ENCODE results near the gene GRIK3. TPM values are rescaled to one million over a fixed set of nuclear protein-coding genes. Genes with fewer than 3 reads are reported as not detected.

GRIK3 gene
- total RNA-seq, 1 experiment from 2014 or later = 5.5 TPM

DNA sequence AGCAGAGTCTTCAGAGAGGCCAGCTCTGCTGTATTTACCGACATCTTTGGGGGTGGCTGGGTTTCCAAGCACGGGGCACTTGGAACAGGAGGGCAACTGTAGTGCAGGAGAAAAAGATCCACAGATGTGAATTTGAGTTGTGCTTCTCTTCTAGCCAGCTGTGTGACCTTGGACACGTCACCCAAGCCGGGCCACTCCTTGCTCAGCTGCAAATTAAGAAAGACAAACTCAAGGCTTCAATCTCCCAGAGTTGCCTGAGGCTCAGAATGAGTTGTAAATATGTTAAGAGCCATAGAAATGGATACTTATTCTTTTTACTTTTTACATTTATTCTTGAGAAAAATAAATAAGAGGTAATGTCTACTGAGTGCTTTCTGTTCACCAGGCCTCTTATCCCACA, 24.3 kb downstream of the GRIK3 start:
- H3K27ac Mint-ChIP-seq = no peak overlapping the region
- TF ChIP-seq ZNF121 (CRISPR knock-in tag; IDR thresholded peaks at IDR 0.05) (no peak), CBFB (CRISPR knock-in tag; IDR thresholded peaks at IDR 0.05; ENCODE audit: low read depth) (no peak), GABPB1 (CRISPR knock-in tag; IDR thresholded peaks at IDR 0.05) (no peak), FOXJ3 (CRISPR knock-in tag; IDR thresholded peaks at IDR 0.05; ENCODE audit: borderline replicate concordance) (no peak), ZNF232 (CRISPR knock-in tag; IDR thresholded peaks at IDR 0.05) (no peak), ATF2 (CRISPR knock-in tag; IDR thresholded peaks at IDR 0.05; ENCODE audit: borderline replicate concordance, low read depth) (no peak), RELA (CRISPR knock-in tag; IDR thresholded peaks at IDR 0.05; ENCODE audit: borderline replicate concordance) (no peak), ZNF263 (CRISPR knock-in tag; IDR thresholded peaks at IDR 0.05; ENCODE audit: low read depth) (no peak), ETV6 (CRISPR knock-in tag; IDR thresholded peaks at IDR 0.05) (no peak), JAZF1 (CRISPR knock-in tag; IDR thresholded peaks at IDR 0.05) (no peak), ZMAT4 (CRISPR knock-in tag; IDR thresholded peaks at IDR 0.05) (no peak), AR (CRISPR knock-in tag; IDR thresholded peaks at IDR 0.05) (no peak)
- H3K27me3 Mint-ChIP-seq (ENCODE audit: low read depth) = no peaks in the 10 kb centered on the region
- peaks cover 27% of the 10 kb centered on the region for H3K4me1 Mint-ChIP-seq
- no peaks in the 10 kb centered on the region for H3K36me3 Mint-ChIP-seq
- POLR2A ChIA-PET = no interaction called here
- no peak overlapping the region for H3K4me3 Mint-ChIP-seq
- DNase-seq (ENCODE audit: low spot score) (no peak), ATAC-seq (no peak)
- no peaks in the 10 kb centered on the region for H3K9me3 Mint-ChIP-seq
- CTCF ChIA-PET = interaction anchor here (0.5 to 1.7 kb wide), 2 partner anchors 187 to 434 kb away, joined by 4 to 5 read pairs; no protein-coding TSS in a partner anchor

DNA sequence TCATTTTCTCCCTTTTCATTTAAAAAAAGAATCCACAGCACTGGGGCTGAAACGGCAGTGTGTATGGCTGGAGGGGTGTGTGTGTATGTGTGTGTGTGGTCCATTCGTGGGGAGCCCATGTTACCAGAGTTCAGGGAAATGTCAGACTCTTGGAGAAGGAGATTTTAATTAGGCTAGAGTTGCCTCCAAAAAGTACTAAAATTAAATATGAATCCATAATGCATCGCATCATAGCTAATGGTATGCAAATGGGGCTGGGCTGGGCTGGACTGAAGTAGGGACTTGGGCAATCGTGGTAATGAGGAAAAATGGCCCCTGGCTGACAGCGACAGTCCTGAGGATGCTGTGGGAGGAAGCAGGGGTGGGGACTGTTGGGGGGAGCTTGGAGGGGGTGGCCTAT, 24.8 kb downstream of the GRIK3 start:
- POLR2A ChIA-PET = no interaction called here
- no peaks in the 10 kb centered on the region for H3K36me3 Mint-ChIP-seq
- H3K27me3 Mint-ChIP-seq (ENCODE audit: low read depth) = no peaks in the 10 kb centered on the region
- CTCF ChIA-PET = interaction anchor here (0.5 to 1.7 kb wide), 2 partner anchors 186 to 433 kb away, joined by 4 to 5 read pairs; no protein-coding TSS in a partner anchor
- ATAC-seq (no peak), DNase-seq (ENCODE audit: low spot score) (no peak)
- no peak overlapping the region for H3K27ac Mint-ChIP-seq
- H3K4me3 Mint-ChIP-seq = no peak overlapping the region
- peaks cover 27% of the 10 kb centered on the region for H3K4me1 Mint-ChIP-seq
- H3K9me3 Mint-ChIP-seq = no peaks in the 10 kb centered on the region
- TF ChIP-seq ZNF263 (CRISPR knock-in tag; IDR thresholded peaks at IDR 0.05; ENCODE audit: low read depth) (no peak), ZNF121 (CRISPR knock-in tag; IDR thresholded peaks at IDR 0.05) (no peak), RORB (CRISPR knock-in tag; IDR thresholded peaks at IDR 0.05) (no peak), CREM (CRISPR knock-in tag; IDR thresholded peaks at IDR 0.05) (no peak), ESRRA (CRISPR knock-in tag; IDR thresholded peaks at IDR 0.05; ENCODE audit: borderline replicate concordance) (no peak), MXD4 (CRISPR knock-in tag; IDR thresholded peaks at IDR 0.05; ENCODE audit: borderline replicate concordance) (no peak), JAZF1 (CRISPR knock-in tag; IDR thresholded peaks at IDR 0.05) (no peak), MLX (CRISPR knock-in tag; IDR thresholded peaks at IDR 0.05) (no peak), SMAD4 (CRISPR knock-in tag; IDR thresholded peaks at IDR 0.05) (no peak), TEAD4 (CRISPR knock-in tag; IDR thresholded peaks at IDR 0.05) (no peak)
- TF ChIP-seq, protein P1, sequence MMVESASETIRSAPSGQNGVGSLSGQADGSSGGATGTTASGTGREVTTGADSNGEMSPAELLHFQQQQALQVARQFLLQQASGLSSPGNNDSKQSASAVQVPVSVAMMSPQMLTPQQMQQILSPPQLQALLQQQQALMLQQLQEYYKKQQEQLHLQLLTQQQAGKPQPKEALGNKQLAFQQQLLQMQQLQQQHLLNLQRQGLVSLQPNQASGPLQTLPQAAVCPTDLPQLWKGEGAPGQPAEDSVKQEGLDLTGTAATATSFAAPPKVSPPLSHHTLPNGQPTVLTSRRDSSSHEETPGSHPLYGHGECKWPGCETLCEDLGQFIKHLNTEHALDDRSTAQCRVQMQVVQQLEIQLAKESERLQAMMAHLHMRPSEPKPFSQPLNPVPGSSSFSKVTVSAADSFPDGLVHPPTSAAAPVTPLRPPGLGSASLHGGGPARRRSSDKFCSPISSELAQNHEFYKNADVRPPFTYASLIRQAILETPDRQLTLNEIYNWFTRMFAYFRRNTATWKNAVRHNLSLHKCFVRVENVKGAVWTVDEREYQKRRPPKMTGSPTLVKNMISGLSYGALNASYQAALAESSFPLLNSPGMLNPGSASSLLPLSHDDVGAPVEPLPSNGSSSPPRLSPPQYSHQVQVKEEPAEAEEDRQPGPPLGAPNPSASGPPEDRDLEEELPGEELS (CRISPR knock-in tag; IDR thresholded peaks at IDR 0.05) = no peak

Data from WTC11 (cell line).